Ovary (tissue), 9 donors: Measurements from ENCODE around the gene ARMC2. TPM values are rescaled to one million over a fixed set of nuclear protein-coding genes. Genes with fewer than 3 reads are reported as not detected.

Experiments used
- DNase-seq, 5 donors: peaks; one replicate each; pipeline ENCODE4 v3.0.0-alpha.2; 2019 to 2020
- H3K27ac ChIP-seq, 2 donors: fragments of 200-600 bp; one replicate each; pipeline versions ENCODE4 v1.5.1 to v1.8.0; 2019 to 2022
- H3K27me3 ChIP-seq: fragments of 200-600 bp; one replicate; pipeline ENCODE4 v1.8.0; 2022
- H3K36me3 ChIP-seq: fragments of 200-600 bp; sonication (generic); one replicate; pipeline ENCODE4 v1.5.1; 2019
- H3K4me1 ChIP-seq: one replicate; pipeline ENCODE4 v1.8.1; 2013; ENCODE audit warnings: mild to moderate bottlenecking, moderate library complexity; ENCODE audit not compliant: insufficient read depth
- H3K4me3 ChIP-seq: fragments of 200-600 bp; sonication (generic); one replicate; pipeline ENCODE4 v1.5.1; 2017
- H3K9me3 ChIP-seq, 2 donors: fragments of 200-600 bp in 1 of 2; sonication (generic) in 1 of 2; one replicate each; pipeline versions ENCODE4 v1.5.1 to v1.8.1; 2013 to 2019; ENCODE audit warnings: mild to moderate bottlenecking in 1 of 2, moderate library complexity in 1 of 2
- CTCF ChIP-seq, 3 donors: fragments of 450-650 bp in 2 of 3; fragments of 200-600 bp in 1 of 3; IDR thresholded peaks; one replicate each; pipeline versions ENCODE4 v1.5.1 to v1.8.0; 2016 to 2022; ENCODE audit warnings: antibody characterized with exemption in 3 of 3, mild to moderate bottlenecking in 1 of 3
- EP300 ChIP-seq: sonication (generic); formaldehyde crosslinking; IDR thresholded peaks from one replicate; pipeline ENCODE4 v1.6.1; 2017; ENCODE audit warnings: antibody characterized with exemption
- POLR2A ChIP-seq: fragments of 450-650 bp; IDR thresholded peaks from one replicate; pipeline ENCODE4 v1.6.1; 2017; ENCODE audit warnings: antibody characterized with exemption, mild to moderate bottlenecking, moderate library complexity
- WGBS, 3 donors: extraction: QIAGEN DNeasy Blood & Tissue Kit in 1 of 3; methylation state at CpG; one replicate each; pipeline versions ENCODE4 v1.1.5 to v1.1.7; 2013 to 2017; 5-methylcytosine and 5-hydroxymethylcytosine counted together
- intact Hi-C, 4 donors: fragments of 100-400 bp; cut with DNase I; formaldehyde crosslinking; loops; one replicate each; pipeline versions ENCODE4 v1.11.0 to v1.15.1; 2022 to 2023
- polyA plus RNA-seq, 2 donors: library from polyadenylated mRNA; stranded (reverse); fragments of 200-250 nt in 1 of 2; fragments of 350-450 nt in 1 of 2; fragmentation: Illumina TruSeq in 1 of 2; extraction: RNeasy Lipid Tissue Mini Kit (QIAGEN cat#74804) in 1 of 2; gene quantifications; one replicate each; pipeline ENCODE4 v1.2.3, GENCODE V29; 2013 to 2014
- total RNA-seq, 7 donors: library from RNA; depleted of rRNA in 2 of 7; stranded (reverse); fragments of >200 nt in 2 of 7; fragmentation: NEBNext Ultra II Directional in 3 of 7; extraction: Animal tissue kit (Norgen Biotek cat#: 25700) in 3 of 7; gene quantifications; one replicate each; pipeline versions ENCODE4 v1.1.0 to v1.2.4, GENCODE V29; 2016 to 2023
- donor health status: DM: no; HTN: no; CAD: no; lungs with moderate emphysema.
- donor health status: DM: no; HTN: no; CAD: no.
- donor health status: Bipolar disorder and iron deficiency.
- donor health status: DM: yes; HTN: yes; CAD: no.
- donor health status: DM: no; HTN: no; CAD: no.
- donor health status: DM: yes; HTN: yes; CAD: no.

ARMC2 gene
- total and polyA plus RNA-seq, 9 donors, result 3.2 to 14.7 (median 9.2) TPM

- DNase-seq, result no peak
- 11% methylated on average over 10 of the region's 10 CpGs for WGBS, 3 donors
- Histone ChIP-seq H3K9me3 (no peaks in the 10 kb centered on the region), H3K27me3 (no peaks in the 10 kb centered on the region), H3K36me3 (no peaks in the 10 kb centered on the region), H3K4me1 (peaks cover 9% of the 10 kb centered on the region), H3K27ac (peak overlapping the region; percentile 97 to 98), H3K4me3 (peak overlapping the region; percentile 76)
- intact Hi-C loops, result loop anchor here in 3 of 4 donors (5.0 to 10.0 kb wide), 5 partner anchors 45 to 65 kb away; no protein-coding TSS in a partner anchor
- TF ChIP-seq EP300, result no peak
- no peak for TF ChIP-seq CTCF (IDR thresholded peaks at IDR 0.05)
- TF ChIP-seq POLR2A, result no peak
Measured at GRCh38 chr6:109009962-109010704, 161.9 kb downstream of the ARMC2 start.

- intact Hi-C loops, result loop anchor here in 1 of 4 donors (10.0 kb wide), 1 partner anchor 54 kb away; no protein-coding TSS in a partner anchor
- no peak for DNase-seq
- WGBS, 3 donors, result 46 to 65% (median 46%) methylated on average over 2 of the region's 2 CpGs
- Histone ChIP-seq H3K27ac (peak overlapping the region in 1 of 2 donors; percentile 98), H3K9me3 (no peaks in the 10 kb centered on the region), H3K27me3 (no peaks in the 10 kb centered on the region), H3K4me1 (peaks cover 9% of the 10 kb centered on the region), H3K36me3 (no peaks in the 10 kb centered on the region), H3K4me3 (no peak overlapping the region)
- no peak for TF ChIP-seq CTCF (IDR thresholded peaks at IDR 0.05)
- no peak for TF ChIP-seq EP300
- TF ChIP-seq POLR2A, result no peak
Measured at GRCh38 chr6:109010705-109011102, 162.5 kb downstream of the ARMC2 start.

GRCh38 chr6:109013656-109014305, 165.6 kb downstream of the ARMC2 start:
- TF ChIP-seq POLR2A (no peak), CTCF (IDR thresholded peaks at IDR 0.05) (no peak), EP300 (no peak)
- H3K9me3 ChIP-seq, result no peaks in the 10 kb centered on the region
- no peak overlapping the region for H3K4me3 ChIP-seq
- DNase-seq, result no peak
- peaks cover 9% of the 10 kb centered on the region for H3K4me1 ChIP-seq
- H3K27me3 ChIP-seq, result no peaks in the 10 kb centered on the region
- peak overlapping the region; percentile 58 to 61 for H3K27ac ChIP-seq
- 2 to 12% (median 4%) methylated on average over 2 of the region's 2 CpGs for WGBS, 3 donors
- intact Hi-C loops, result loop anchor here in 1 of 4 donors (10.0 kb wide), 1 partner anchor 51 kb away; no protein-coding TSS in a partner anchor
- no peaks in the 10 kb centered on the region for H3K36me3 ChIP-seq

- H3K27ac ChIP-seq, result peak overlapping the region; percentile 58 to 61
- no peaks in the 10 kb centered on the region for H3K27me3 ChIP-seq
- no peaks in the 10 kb centered on the region for H3K9me3 ChIP-seq
- H3K36me3 ChIP-seq, result no peaks in the 10 kb centered on the region
- H3K4me1 ChIP-seq, result peaks cover 9% of the 10 kb centered on the region
- WGBS, 3 donors, result 40 to 75% (median 63%) methylated on average over 2 of the region's 2 CpGs
- TF ChIP-seq EP300, result no peak
- TF ChIP-seq CTCF (IDR thresholded peaks at IDR 0.05), result no peak
- DNase-seq, result no peak
- intact Hi-C loops, result loop anchor here in 1 of 4 donors (10.0 kb wide), 1 partner anchor 50 kb away; no protein-coding TSS in a partner anchor
- H3K4me3 ChIP-seq, result no peak overlapping the region
Measured at GRCh38 chr6:109014606-109015005, 166.4 kb downstream of the ARMC2 start.
